Measurements from ENCODE around the gene KCTD7.

- TF ChIP-seq, protein P1, sequence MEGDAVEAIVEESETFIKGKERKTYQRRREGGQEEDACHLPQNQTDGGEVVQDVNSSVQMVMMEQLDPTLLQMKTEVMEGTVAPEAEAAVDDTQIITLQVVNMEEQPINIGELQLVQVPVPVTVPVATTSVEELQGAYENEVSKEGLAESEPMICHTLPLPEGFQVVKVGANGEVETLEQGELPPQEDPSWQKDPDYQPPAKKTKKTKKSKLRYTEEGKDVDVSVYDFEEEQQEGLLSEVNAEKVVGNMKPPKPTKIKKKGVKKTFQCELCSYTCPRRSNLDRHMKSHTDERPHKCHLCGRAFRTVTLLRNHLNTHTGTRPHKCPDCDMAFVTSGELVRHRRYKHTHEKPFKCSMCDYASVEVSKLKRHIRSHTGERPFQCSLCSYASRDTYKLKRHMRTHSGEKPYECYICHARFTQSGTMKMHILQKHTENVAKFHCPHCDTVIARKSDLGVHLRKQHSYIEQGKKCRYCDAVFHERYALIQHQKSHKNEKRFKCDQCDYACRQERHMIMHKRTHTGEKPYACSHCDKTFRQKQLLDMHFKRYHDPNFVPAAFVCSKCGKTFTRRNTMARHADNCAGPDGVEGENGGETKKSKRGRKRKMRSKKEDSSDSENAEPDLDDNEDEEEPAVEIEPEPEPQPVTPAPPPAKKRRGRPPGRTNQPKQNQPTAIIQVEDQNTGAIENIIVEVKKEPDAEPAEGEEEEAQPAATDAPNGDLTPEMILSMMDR (IDR thresholded peaks at IDR 0.05): no peak
- no peak for TF ChIP-seq EP300 (IDR thresholded peaks at IDR 0.05)
Measured at GRCh38 chr7:66640802-66641525, 12.3 kb downstream of the KCTD7 start.

Data from esophagus muscularis mucosa (tissue), 3 donors.